Measurements from ENCODE around the gene RAPGEF2. TPM values are rescaled to one million over a fixed set of nuclear protein-coding genes. Genes with fewer than 3 reads are reported as not detected.

Gene RAPGEF2
- total and polyA plus RNA-seq, 9 of the 15 experiments (the other 6 are each of a cell fraction or from before 2014, with no cell fraction given), result 3.1 to 32.6 (median 23.1) TPM

GRCh38 chr4:159290321-159291030, 187.6 kb downstream of the RAPGEF2 start:
- no TSS peak for BruUV-seq (replicated peaks)
- in situ Hi-C loops (cut with MboI), result no loop called here
- Histone ChIP-seq H3K9me3 (replicated peaks; ENCODE audit: control insufficient read depth, insufficient read depth, low read depth, low read length) (no peaks in the 10 kb centered on the region), H3K79me2 (ENCODE audit: control insufficient read depth, insufficient read depth, low read length) (no peaks in the 10 kb centered on the region), H3K27me3 (ENCODE audit: control insufficient read depth in 2 of 2, insufficient read depth in 2 of 2, low read length in 2 of 2) (no peaks in the 10 kb centered on the region), H3K4me1 (replicated peaks in 1 of 2; ENCODE audit: control insufficient read depth in 2 of 2, insufficient read depth in 2 of 2, low read length in 2 of 2) (no peaks in the 10 kb centered on the region), H2AFZ (ENCODE audit: low read depth, low read length) (no peak overlapping the region), H3K36me3 (ENCODE audit: control insufficient read depth, insufficient read depth, low read length) (no peaks in the 10 kb centered on the region), H3K9ac (ENCODE audit: insufficient read depth in 1 of 2, low read depth in 2 of 2, low read length in 2 of 2) (no peak overlapping the region), H3K4me3 (no peak overlapping the region), H3K9me1 (ENCODE audit: control insufficient read depth, insufficient read depth, low read length) (no peaks in the 10 kb centered on the region), H3K27ac (ENCODE audit: extremely low read depth, low read depth, low read length) (no peak overlapping the region), H3K4me2 (ENCODE audit: insufficient read depth, low read length) (no peak overlapping the region), H4K20me1 (replicated peaks; ENCODE audit: control insufficient read depth, insufficient read depth, low read length) (no peaks in the 10 kb centered on the region; the same call in 1 of the 2 replicates)
- WGBS (ENCODE audit: insufficient coverage, low coverage, missing lambda C conversion rate), result 68% methylated on average over 2 of the region's 2 CpGs
- intact Hi-C loops (cut with micrococcal nuclease), result no loop called here
- TF ChIP-seq TFAM (CRISPR knock-in tag; conservative IDR thresholded peaks at IDR 0.05) (no peak), ZBTB9 (CRISPR knock-in tag; IDR thresholded peaks at IDR 0.05) (no peak), ZNF133 (CRISPR knock-in tag; IDR thresholded peaks at IDR 0.05) (no peak), ZNF644 (tag; IDR thresholded peaks at IDR 0.05; ENCODE audit: low read depth) (no peak), TBP (optimal IDR thresholded peaks at IDR 0.05; ENCODE audit: low read depth, low read length) (no peak), ZNF239 (CRISPR knock-in tag; IDR thresholded peaks at IDR 0.05) (no peak), SREBF2 (CRISPR knock-in tag; IDR thresholded peaks at IDR 0.05) (no peak), E2F3 (CRISPR knock-in tag; IDR thresholded peaks at IDR 0.05) (no peak), TCF3 (CRISPR knock-in tag; IDR thresholded peaks at IDR 0.05) (no peak), NR2C2 (CRISPR knock-in tag; IDR thresholded peaks at IDR 0.05) (no peak), NR2C2 (tag; IDR thresholded peaks at IDR 0.05) (no peak), ZFP36 (IDR thresholded peaks at IDR 0.05; ENCODE audit: low read depth, low read length, partially characterized antibody) (no peak), CHD2 (IDR thresholded peaks at IDR 0.05; ENCODE audit: low read depth, low read length) (no peak), ZNF507 (tag; conservative IDR thresholded peaks at IDR 0.05) (no peak), GTF2A2 (tag; IDR thresholded peaks at IDR 0.05) (no peak), PRMT5 (CRISPR knock-in tag; IDR thresholded peaks at IDR 0.05) (no peak), ZNF436 (CRISPR knock-in tag; IDR thresholded peaks at IDR 0.05) (no peak), ZNF717 (CRISPR knock-in tag; IDR thresholded peaks at IDR 0.05) (no peak), ZBTB49 (CRISPR knock-in tag; IDR thresholded peaks at IDR 0.05; ENCODE audit: borderline replicate concordance) (no peak)
- DNase-seq (ENCODE audit: extremely low read depth in 1 of 4, low spot score in 3 of 4) (no peak), ATAC-seq (no peak), FAIRE-seq (no peak)
- POLR2A ChIA-PET, result no interaction called here
- CTCF ChIA-PET (ENCODE audit: low intra/inter-chr PET ratio), result no interaction called here
